Subcutaneous preadipocyte (primary cell): ENCODE results near the gene GLTP. TPM values are rescaled to one million over a fixed set of nuclear protein-coding genes. Genes with fewer than 3 reads are reported as not detected.

Experiments used
- small RNA-seq: library from RNA; depleted of rRNA; stranded (forward); fragments of <200 nt; gene quantifications from one replicate; pipeline ENCODE3, GENCODE V24; 2012
- total RNA-seq: library from RNA; depleted of rRNA; stranded (reverse); fragments of >200 nt; gene quantifications from 2 replicates; pipeline ENCODE4 v1.2.3, GENCODE V29; 2012

The GLTP gene, protein sequence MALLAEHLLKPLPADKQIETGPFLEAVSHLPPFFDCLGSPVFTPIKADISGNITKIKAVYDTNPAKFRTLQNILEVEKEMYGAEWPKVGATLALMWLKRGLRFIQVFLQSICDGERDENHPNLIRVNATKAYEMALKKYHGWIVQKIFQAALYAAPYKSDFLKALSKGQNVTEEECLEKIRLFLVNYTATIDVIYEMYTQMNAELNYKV
- 39.7 and 52.6 TPM in 2 replicates for total RNA-seq

DNA sequence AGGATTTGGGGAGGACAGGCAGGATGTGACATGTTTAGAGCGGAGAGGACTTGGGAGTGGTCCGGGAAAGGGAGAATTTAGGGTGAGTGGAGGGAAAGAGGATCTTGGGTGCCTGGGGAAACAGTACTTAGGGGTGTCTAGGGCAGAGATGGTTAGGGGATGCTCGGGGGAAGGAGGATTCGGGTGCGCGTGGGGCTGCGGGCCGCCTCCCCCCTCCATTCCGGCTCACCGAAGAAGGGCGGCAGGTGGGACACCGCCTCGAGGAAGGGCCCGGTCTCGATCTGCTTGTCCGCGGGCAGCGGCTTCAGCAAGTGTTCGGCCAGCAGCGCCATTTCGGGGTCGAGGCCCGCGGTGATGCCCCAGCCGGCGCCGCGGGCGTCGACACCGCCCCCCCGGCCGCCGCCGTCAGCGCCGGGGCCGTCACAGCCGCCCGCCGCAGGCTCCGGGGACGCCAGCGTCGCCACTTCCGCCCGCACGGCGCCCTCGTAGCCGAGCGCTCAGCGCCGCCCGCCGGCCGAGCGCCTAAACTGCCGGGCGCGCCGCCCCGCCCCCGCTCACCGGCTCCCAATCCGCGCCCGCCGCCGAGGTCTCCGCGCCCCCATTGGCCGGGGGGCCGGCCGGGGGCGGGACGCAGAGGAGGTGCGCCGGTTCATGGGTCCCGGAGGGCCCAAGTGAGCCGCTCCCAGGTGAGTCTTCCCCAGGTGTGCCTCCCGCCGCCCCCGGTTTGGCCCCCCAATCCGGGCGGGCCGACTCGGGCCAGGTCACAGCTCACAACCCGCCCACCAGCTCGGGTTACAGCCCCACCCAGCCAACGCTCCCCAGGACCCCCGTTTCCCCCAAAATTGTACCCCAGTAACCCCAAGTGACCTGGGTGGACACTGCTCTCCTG lies at the start of gene GLTP:
TSS of gene GLTP (minus strand) at position 499 of the 889 bp plus-strand sequence. CDS start at position 332, 167 bp downstream.

DNA sequence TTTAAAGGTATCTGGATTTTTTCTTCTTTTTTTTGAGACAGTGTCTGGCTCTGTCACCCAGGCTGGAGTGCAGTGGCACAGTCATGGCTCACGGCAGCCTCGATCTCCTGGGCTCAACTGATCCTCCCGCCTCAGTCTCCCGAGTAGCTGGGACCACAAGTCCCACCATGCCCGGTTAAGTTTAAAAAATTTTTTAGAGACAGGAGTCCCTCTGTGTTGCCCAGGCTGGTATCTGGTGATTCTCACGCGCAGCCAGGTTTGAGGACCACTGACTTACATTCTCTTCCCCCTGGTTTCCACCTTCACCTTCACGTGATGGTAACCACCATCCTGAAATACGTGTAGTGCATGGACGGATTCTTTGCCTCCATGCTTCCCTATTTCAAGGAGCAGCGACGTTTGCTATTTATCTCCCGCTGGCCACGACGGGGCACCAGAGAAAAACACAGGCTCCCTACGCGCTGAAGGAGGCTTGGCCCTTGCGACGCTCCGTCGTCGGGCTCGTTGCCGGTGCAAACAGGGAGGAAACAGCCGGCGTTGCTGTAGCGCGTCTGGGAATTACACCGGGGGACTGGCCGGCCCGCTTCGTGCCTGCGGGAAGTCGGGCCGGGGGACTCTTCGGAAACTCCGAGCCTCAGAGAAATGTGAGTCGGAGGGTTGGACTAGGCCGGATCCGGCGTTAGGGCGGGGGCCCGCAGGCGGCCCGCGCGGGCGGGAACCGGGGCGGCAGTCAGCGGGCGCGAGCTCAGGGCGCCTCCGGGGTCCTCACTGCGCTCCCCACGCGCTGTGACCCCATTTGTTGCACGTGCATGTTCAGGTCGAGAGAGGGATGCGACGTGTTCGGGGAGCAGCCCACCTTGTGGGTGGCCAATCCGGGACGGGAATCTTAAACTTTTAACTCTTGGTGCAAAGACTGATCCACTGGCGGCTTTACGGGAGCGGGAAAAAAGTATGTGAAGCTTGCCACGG lies 19.7 kb upstream of the GLTP start, which contains the start of gene TCHP:
TSS of gene TCHP (plus strand) at position 492 of the 969 bp plus-strand sequence. CDS start 2,753 bp downstream, outside the sequence.

DNA sequence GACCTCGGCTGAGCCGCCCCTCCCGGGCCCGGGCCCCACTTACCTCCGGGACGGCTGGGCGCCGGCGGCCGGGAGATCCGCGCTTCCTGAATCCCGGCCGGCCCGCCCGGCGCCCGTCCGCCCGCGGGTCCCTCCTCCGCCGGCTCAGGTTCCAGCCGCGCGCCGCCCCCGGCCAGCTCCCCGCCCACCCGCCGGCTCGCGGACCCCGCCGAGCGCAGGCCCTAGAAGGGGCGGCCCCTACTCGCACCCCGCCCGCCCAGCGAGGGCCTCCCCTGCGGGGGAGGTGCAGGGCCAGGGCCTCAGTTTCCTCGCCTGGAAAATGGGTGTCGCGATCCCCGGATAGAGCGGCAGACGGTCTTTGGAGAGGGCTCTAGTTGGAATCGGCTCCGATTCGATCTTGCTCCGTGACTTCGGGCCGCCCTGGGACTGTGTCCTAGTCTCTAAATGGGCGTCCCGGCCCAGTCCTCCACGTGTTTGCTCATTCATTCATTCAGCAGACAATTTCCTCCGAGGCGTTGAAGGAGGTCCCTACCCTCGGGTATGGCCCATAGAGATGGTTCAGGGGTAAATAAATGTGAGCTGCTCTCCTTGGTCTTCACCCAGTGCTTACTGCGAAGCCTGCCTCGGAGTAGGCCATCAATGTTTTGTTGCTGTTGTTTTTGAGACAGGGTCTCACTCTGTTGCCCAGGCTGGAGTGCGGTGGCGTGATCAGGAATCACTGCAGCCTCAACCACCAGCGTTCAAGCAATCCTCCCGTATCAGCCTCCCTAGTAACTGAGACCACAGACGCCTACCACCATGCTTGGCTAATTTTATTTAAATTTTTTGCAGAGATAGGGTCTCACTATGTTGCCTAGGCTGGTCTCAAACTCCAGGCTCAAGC lies 46.8 kb downstream of the GLTP start, which contains the start of gene TRPV4:
TSS of gene TRPV4 (minus strand) at position 92 of the 883 bp plus-strand sequence. CDS start 18,602 bp downstream, outside the sequence.

Small RNAs within 50 kb of the gene (small RNA-seq; reads per million reads assigned to genes)
- gene MIR4497 (not detected), gene RN7SL441P (not detected)

Other genes starting within 250 kb of the GLTP start
- gene FAM222A, start 166.7 kb downstream of the GLTP start, total RNA-seq, result under 0.01 and 0.20 TPM in 2 replicates
- 0.59 and 1.1 TPM in 2 replicates for gene TRPV4, start 47.1 kb downstream of the GLTP start, total RNA-seq
- 9.2 and 13.3 TPM in 2 replicates for gene TCHP, start 19.7 kb upstream of the GLTP start, total RNA-seq
- gene GIT2, start 115.8 kb upstream of the GLTP start, total RNA-seq, result 36.4 and 40.7 TPM in 2 replicates
- 27.6 and 49.9 TPM in 2 replicates for gene ANKRD13A, start 118.9 kb upstream of the GLTP start, total RNA-seq
- 7.6 and 8.5 TPM in 2 replicates for gene C12orf76, start 168.0 kb upstream of the GLTP start, total RNA-seq
- 11.5 and 14.3 TPM in 2 replicates for gene IFT81, start 243.8 kb upstream of the GLTP start, total RNA-seq